HG03095 (cell line): ENCODE data around the gene HSD17B7.

ENCODE experiments used
- ATAC-seq: cut with Tn5 transposase; IDR thresholded peaks from one replicate; pipeline ENCODE4 v1.9.1; 2021; ENCODE audit warnings: moderate library complexity; ENCODE audit not compliant: unreplicated experiment

The HSD17B7 gene

DNA sequence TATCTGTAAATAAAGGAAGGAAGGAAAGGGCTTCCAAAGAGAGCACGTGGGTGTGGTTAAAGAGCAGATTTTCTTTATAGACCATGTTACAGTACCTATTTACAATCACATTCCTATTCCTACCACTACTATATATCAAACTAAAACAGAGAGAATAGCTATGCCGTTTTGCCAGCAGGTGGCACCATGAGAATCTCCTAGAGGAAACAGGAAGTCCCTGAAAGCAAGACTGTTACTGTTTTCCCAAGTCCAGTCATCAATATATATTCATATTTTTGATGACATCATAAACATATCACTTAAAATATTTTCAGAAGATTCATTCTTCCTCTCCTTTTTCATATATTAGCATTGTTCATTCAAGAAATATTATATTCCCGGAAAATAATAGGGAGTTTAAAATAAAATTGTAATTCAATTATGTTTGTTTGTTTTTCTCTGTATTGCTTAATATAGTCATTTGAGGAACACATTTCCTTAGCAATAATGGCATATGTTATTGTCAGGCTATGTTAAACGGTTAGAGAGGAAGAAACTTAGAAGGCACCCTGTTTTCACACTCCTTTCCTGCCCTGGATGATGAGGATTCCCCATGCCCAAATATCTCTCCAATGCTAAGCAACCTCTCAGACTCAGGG is 63.9 kb downstream of the HSD17B7 start:
- ATAC-seq: peak; percentile 88

- no peak for ATAC-seq
These were observed 65.1 kb downstream of the HSD17B7 start for GRCh38 chr1:162855461-162856150.

DNA sequence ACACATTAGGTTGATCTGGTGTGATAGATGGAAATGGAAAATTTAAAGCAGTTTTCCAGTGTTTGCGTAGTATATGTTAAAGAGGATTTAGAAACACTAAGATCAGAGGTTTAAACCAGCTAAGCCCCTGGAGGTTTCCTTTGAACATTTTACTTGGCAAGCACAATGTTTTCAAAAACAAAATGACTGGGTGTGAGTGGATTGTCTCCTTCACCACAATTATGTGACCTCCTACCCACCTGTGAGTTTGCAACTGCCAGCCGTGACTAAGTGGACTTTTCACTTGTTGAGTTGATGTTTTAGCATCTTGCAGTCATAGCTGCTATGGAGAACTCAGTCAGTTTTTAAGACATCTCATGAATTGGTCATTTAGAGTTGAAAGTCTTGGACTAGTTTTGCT is 65.8 kb downstream of the HSD17B7 start:
- no peak for ATAC-seq

GRCh38 chr1:162857850-162858249 is 67.3 kb downstream of the HSD17B7 start:
- no peak for ATAC-seq

DNA sequence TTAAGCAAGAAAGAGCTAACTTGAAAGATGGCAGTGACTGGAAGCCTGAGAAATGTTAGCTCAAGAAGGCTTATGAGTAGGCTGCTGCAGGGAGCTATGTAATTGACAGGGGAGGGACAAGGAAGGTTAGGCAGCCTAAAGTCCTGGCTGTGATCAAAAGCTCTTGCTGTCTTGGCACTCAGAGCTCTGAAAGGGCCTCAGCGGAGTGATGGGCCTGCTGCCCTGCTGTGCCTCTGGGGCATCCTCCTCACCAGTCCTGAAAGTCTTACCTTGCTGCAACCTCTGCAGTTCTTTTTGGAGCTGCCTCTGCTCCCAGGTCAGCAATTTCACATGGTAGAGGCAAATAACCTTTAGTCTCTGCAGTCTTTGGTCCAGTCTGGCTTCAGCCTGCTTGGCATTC is 68.7 kb downstream of the HSD17B7 start:
- ATAC-seq: no peak

DNA sequence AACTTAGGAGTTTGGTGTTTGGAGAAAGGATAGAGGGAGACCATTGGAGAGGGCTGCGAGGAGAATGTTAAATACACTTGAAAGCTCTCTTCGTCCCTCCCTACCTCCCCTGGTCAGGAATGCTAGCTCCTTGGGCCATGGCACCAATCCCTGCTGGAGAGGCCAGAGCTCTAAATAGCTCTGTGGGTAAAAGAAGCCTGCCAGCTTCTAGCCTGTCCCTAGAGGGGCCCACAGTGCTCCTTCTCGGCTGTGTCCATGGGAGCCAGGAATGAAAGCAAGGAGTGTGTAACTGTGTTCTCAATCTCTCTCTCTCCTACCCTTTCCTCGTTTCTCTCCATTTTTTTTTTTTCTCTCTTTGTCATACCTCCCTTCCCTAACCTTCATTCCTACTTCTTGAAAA is 70.6 kb downstream of the HSD17B7 start, which contains the start of gene CCDC190:
Gene CCDC190, minus strand, starts transcription at position 75 of the 400 bp plus-strand sequence. CDS start 1,529 bp downstream, outside the sequence.
- ATAC-seq: no peak

DNA sequence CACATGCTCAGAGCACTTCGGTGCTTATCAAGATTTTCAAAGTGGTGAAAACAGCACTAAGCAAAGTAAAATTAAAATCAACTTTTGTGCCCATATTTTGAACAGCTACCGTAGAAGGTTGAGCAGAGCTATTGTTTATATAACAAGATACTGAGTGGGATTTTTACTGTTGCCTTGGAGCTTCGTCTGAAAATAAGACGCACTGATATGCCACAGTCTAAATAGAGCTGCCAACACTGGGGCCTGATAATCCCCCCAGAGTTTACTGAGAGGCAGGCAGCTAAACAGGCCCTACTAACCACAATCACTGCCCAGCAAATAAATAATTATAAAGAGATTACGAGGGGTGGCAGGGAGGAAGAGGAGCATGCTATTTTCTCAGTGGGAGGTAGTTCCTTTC is 71.1 kb downstream of the HSD17B7 start:
- ATAC-seq: no peak
